Smooth muscle cell (in vitro differentiated cells): ENCODE results near the gene ANKH. TPM values are rescaled to one million over a fixed set of nuclear protein-coding genes. Genes with fewer than 3 reads are reported as not detected.

Source experiments
- DNase-seq: peaks from one replicate; lab custom pipeline; 2025; ENCODE audit not compliant: unreplicated experiment; lab: John Stamatoyannopoulos, UW
- H2AFZ ChIP-seq: fragments of 200-600 bp; sonication (generic); 2 replicates; pipeline ENCODE4 v1.6.0; 2016; ENCODE audit warnings: antibody characterized with exemption, low read depth, mild to moderate bottlenecking
- H3F3A ChIP-seq: fragments of 200-600 bp; sonication (generic); 2 replicates; pipeline ENCODE4 v1.6.0; 2017; ENCODE audit warnings: antibody characterized with exemption, low read depth
- H3K27ac ChIP-seq: fragments of 200-600 bp; sonication (generic); 2 replicates; pipeline ENCODE4 v1.5.1; 2016; ENCODE audit warnings: low read depth, mild to moderate bottlenecking
- H3K27me3 ChIP-seq: fragments of 200-600 bp; sonication (generic); 2 replicates; pipeline ENCODE4 v1.6.1; 2016; ENCODE audit warnings: low read depth, mild to moderate bottlenecking
- H3K36me3 ChIP-seq: fragments of 200-600 bp; sonication (generic); 2 replicates; pipeline ENCODE4 v1.5.1; 2016; ENCODE audit warnings: low read depth
- H3K4me1 ChIP-seq: fragments of 200-600 bp; sonication (generic); 2 replicates; pipeline ENCODE4 v1.5.1; 2016; ENCODE audit warnings: low read depth
- H3K4me2 ChIP-seq: fragments of 200-600 bp; sonication (generic); 2 replicates; pipeline ENCODE4 v1.6.0; 2016; ENCODE audit warnings: mild to moderate bottlenecking
- H3K4me3 ChIP-seq: fragments of 200-600 bp; sonication (generic); 2 replicates; pipeline ENCODE4 v1.5.1; 2016; ENCODE audit warnings: mild to moderate bottlenecking
- H3K79me2 ChIP-seq: fragments of 200-600 bp; sonication (generic); 2 replicates; pipeline ENCODE4 v1.6.0; 2016; ENCODE audit warnings: low read depth, mild to moderate bottlenecking
- H3K9ac ChIP-seq: fragments of 200-600 bp; sonication (generic); 2 replicates; pipeline ENCODE4 v1.6.0; 2016; ENCODE audit warnings: low read depth
- H3K9me3 ChIP-seq: fragments of 200-600 bp; sonication (generic); replicated peaks from 2 replicates; pipeline ENCODE4 v1.5.1; 2016; ENCODE audit warnings: low read depth
- H4K20me1 ChIP-seq: fragments of 200-600 bp; sonication (generic); 2 replicates; pipeline ENCODE4 v1.6.0; 2016; ENCODE audit warnings: low read depth
- CTCF ChIP-seq: fragments of 200-600 bp; sonication (generic); IDR thresholded peaks from 2 replicates; pipeline ENCODE4 v1.5.1; 2017; ENCODE audit warnings: borderline replicate concordance, mild to moderate bottlenecking, antibody characterized with exemption; ENCODE audit not compliant: insufficient read depth, poor library complexity, severe bottlenecking
- whole genome bisulfite sequencing: methylation state at CpG from one replicate; pipeline ENCODE4 v1.1.7; 2016; ENCODE audit warnings: low lambda C conversion rate; 5-methylcytosine and 5-hydroxymethylcytosine counted together
- polyA plus RNA-seq: library from polyadenylated mRNA; unstranded; fragments of >200 nt; fragmentation: Nextera tagmentation; extraction: Ambion mirVana; gene quantifications from 2 replicates; pipeline ENCODE4 v1.2.1, GENCODE V29; 2016
- total RNA-seq: library from RNA; depleted of rRNA; stranded (reverse); fragments of >200 nt; gene quantifications from 2 replicates; pipeline ENCODE4 v1.2.3, GENCODE V29; 2014

Gene ANKH
- total and polyA plus RNA-seq, 2 experiments from 2014 or later, result 48.0 to 56.6 TPM

- Histone ChIP-seq H3F3A (no peaks in the 10 kb centered on the region), H3K4me1 (peaks cover 4% of the 10 kb centered on the region), H3K27me3 (no peaks in the 10 kb centered on the region), H2AFZ (no peak overlapping the region), H3K36me3 (no peaks in the 10 kb centered on the region), H3K79me2 (no peaks in the 10 kb centered on the region), H3K4me2 (no peak overlapping the region), H3K27ac (no peak overlapping the region), H4K20me1 (no peaks in the 10 kb centered on the region), H3K9me3 (no peaks in the 10 kb centered on the region), H3K9ac (no peak overlapping the region), H3K4me3 (no peak overlapping the region)
- 92% methylated on average over 3 of the region's 3 CpGs for WGBS
- no peak for TF ChIP-seq CTCF
- DNase-seq, result no peak
Observed at GRCh38 chr5:14771189-14771588, 100.4 kb downstream of the ANKH start.

- 95% methylated on average over 17 of the region's 17 CpGs for WGBS
- Histone ChIP-seq H3K27ac (no peak overlapping the region), H4K20me1 (no peaks in the 10 kb centered on the region), H3K4me1 (peaks cover 4% of the 10 kb centered on the region), H3K9ac (no peak overlapping the region), H3K36me3 (no peaks in the 10 kb centered on the region), H3K4me3 (no peak overlapping the region), H2AFZ (no peak overlapping the region), H3K79me2 (no peaks in the 10 kb centered on the region), H3K4me2 (no peak overlapping the region), H3K9me3 (no peaks in the 10 kb centered on the region), H3F3A (no peaks in the 10 kb centered on the region), H3K27me3 (no peaks in the 10 kb centered on the region)
- TF ChIP-seq CTCF, result no peak
- no peak for DNase-seq
Observed at GRCh38 chr5:14768508-14769365, 102.8 kb downstream of the ANKH start.

GRCh38 chr5:14767735-14768507, 103.7 kb downstream of the ANKH start:
- peaks cover 4% of the 10 kb centered on the region for H3K4me1 ChIP-seq
- H3K27ac ChIP-seq, result no peak overlapping the region
- no peaks in the 10 kb centered on the region for H3K9me3 ChIP-seq
- H3K4me2 ChIP-seq, result no peak overlapping the region
- H3K4me3 ChIP-seq, result no peak overlapping the region
- DNase-seq, result no peak
- 66% methylated on average over 8 of the region's 8 CpGs for whole genome bisulfite sequencing
- H3K79me2 ChIP-seq, result no peaks in the 10 kb centered on the region
- no peak overlapping the region for H3K9ac ChIP-seq
- TF ChIP-seq CTCF, result no peak
- H3F3A ChIP-seq, result no peaks in the 10 kb centered on the region
- H2AFZ ChIP-seq, result no peak overlapping the region
- H4K20me1 ChIP-seq, result no peaks in the 10 kb centered on the region
- no peaks in the 10 kb centered on the region for H3K36me3 ChIP-seq
- no peaks in the 10 kb centered on the region for H3K27me3 ChIP-seq
